K562 (cell line): ENCODE results near the gene DTYMK. TPM values are rescaled to one million over a fixed set of nuclear protein-coding genes. Genes with fewer than 3 reads are reported as not detected.
A peak's percentile ranks its signal among the peaks of the same experiment; 100 is the strongest.

Experiments used
- ARID1B ChIP-seq: fragments of 450-650 bp; IDR thresholded peaks from 2 replicates; pipeline ENCODE4 v1.6.1; 2016; ENCODE audit warnings: antibody characterized with exemption, mild to moderate bottlenecking, inconsistent platforms
- DLX4 ChIP-seq: fragments of 250-450 bp; sonication (Bioruptor Pico); IDR thresholded peaks from 2 replicates; pipeline ENCODE4 v1.6.1; 2021; ENCODE audit warnings: mild to moderate bottlenecking
- HNRNPUL1 ChIP-seq: fragments of 200-400 bp; formaldehyde crosslinking; IDR thresholded peaks from 2 replicates; pipeline ENCODE4 v1.6.1; 2017; ENCODE audit warnings: low read length
- LEF1 ChIP-seq: fragments of 450-650 bp; IDR thresholded peaks from 2 replicates; pipeline ENCODE4 v1.6.1; 2016; ENCODE audit warnings: mild to moderate bottlenecking
- MCM5 ChIP-seq: fragments of 450-650 bp; IDR thresholded peaks from 2 replicates; pipeline ENCODE4 v1.6.1; 2016; ENCODE audit warnings: low read depth
- MLX ChIP-seq, 2 experiments: fragments of 450-650 bp in 1 of 2; sonication (generic) in 1 of 2; formaldehyde crosslinking; conservative IDR thresholded peaks; 2 replicates each; pipeline versions ENCODE4 v1.4.0 to v1.8.1; 2020 to 2022; ENCODE audit warnings: mild to moderate bottlenecking in 1 of 2, missing genetic modification reagents in 1 of 2
- POLR2B ChIP-seq: fragments of 450-650 bp; IDR thresholded peaks from 2 replicates; pipeline ENCODE4 v1.6.1; 2018; ENCODE audit warnings: low read depth; ENCODE audit not compliant: partially characterized antibody
- RCOR1 ChIP-seq, 2 experiments: IDR thresholded peaks; 2 replicates each; pipeline ENCODE4 v1.6.1; 2012; ENCODE audit warnings: low read depth in 2 of 2, low read length in 2 of 2, borderline replicate concordance in 1 of 2, improper control_type of control experiment in 1 of 2
- RFX1 ChIP-seq: fragments of 450-650 bp; IDR thresholded peaks from 2 replicates; pipeline ENCODE4 v1.6.1; 2016; ENCODE audit warnings: mild to moderate bottlenecking, moderate library complexity
- SIRT6 ChIP-seq: IDR thresholded peaks from one replicate; pipeline ENCODE4 v1.6.1; 2012; ENCODE audit warnings: low read depth, mild to moderate bottlenecking, control low read depth, inconsistent platforms, low read length, moderate library complexity
- SMAD4 ChIP-seq: fragments of 250-450 bp; sonication (Bioruptor Pico); conservative IDR thresholded peaks from 2 replicates; pipeline ENCODE4 v1.8.0; 2021; ENCODE audit warnings: inconsistent platforms, mild to moderate bottlenecking, moderate library complexity
- SMARCA5 ChIP-seq: fragments of 450-650 bp; IDR thresholded peaks from 2 replicates; pipeline ENCODE4 v1.6.1; 2016
- TAF1 ChIP-seq: IDR thresholded peaks from 2 replicates; pipeline ENCODE4 v1.6.1; 2011; ENCODE audit warnings: mild to moderate bottlenecking, low read length, moderate library complexity; ENCODE audit not compliant: insufficient read depth, control insufficient read depth, severe bottlenecking; ENCODE audit errors: extremely low read depth
- TCF3 ChIP-seq: sonication (generic); formaldehyde crosslinking; IDR thresholded peaks from 2 replicates; pipeline ENCODE4 v1.4.0; 2020; ENCODE audit warnings: mild to moderate bottlenecking, missing genetic modification reagents
- ZNF165 ChIP-seq: fragments of 250-450 bp; sonication (Bioruptor Pico); IDR thresholded peaks from 2 replicates; pipeline ENCODE4 v1.4.0; 2020; ENCODE audit warnings: borderline replicate concordance
- ZNF217 ChIP-seq: sonication (generic); formaldehyde crosslinking; IDR thresholded peaks from 2 replicates; pipeline ENCODE4 v1.8.0; 2022; ENCODE audit warnings: mild to moderate bottlenecking, missing genetic modification reagents
- ZNF274 ChIP-seq: IDR thresholded peaks from 2 replicates; pipeline ENCODE4 v1.6.1; 2011; ENCODE audit warnings: low read depth, mild to moderate bottlenecking, low read length, moderate library complexity, borderline replicate concordance
- ZNF3 ChIP-seq: fragments of 250-450 bp; sonication (Bioruptor Pico); IDR thresholded peaks from 2 replicates; pipeline ENCODE4 v1.5.0; 2021; ENCODE audit warnings: mild to moderate bottlenecking, moderate library complexity
- polyA plus RNA-seq, 8 experiments: library from polyadenylated mRNA; depleted of rRNA in 4 of 8; stranded (reverse) in 5 of 8; unstranded in 3 of 8; fragments of >200 nt; fragmentation: Nextera tagmentation in 2 of 8; fragmentation: Illumina TruSeq in 1 of 8; extraction: Ambion mirVana in 2 of 8; extraction: Trizol in 1 of 8; gene quantifications; 2 replicates each; pipeline versions ENCODE4 v1.2.1 to v1.2.3, GENCODE V29; 2011 to 2014; ENCODE audit warnings: inconsistent platforms in 1 of 8, missing spikeins in 1 of 8
- total RNA-seq, 7 experiments: library from RNA; depleted of rRNA in 6 of 7; stranded (reverse); fragments of >200 nt in 6 of 7; fragmentation: Illumina TruSeq in 2 of 7; extraction: Trizol in 2 of 7; gene quantifications; 2 replicates each; pipeline versions ENCODE4 v1.2.1 to v1.2.3, GENCODE V29; 2011 to 2021; ENCODE audit warnings: low replicate concordance in 1 of 7
- TF ChIP-seq, protein P1 (sequence below): fragments of 450-650 bp; IDR thresholded peaks from 2 replicates; pipeline ENCODE4 v1.6.1; 2018; ENCODE audit warnings: mild to moderate bottlenecking, low read depth; ENCODE audit not compliant: partially characterized antibody
- TF ChIP-seq, protein P2 (sequence below): sonication (generic); formaldehyde crosslinking; IDR thresholded peaks from 2 replicates; pipeline ENCODE4 v1.8.0; 2023; ENCODE audit warnings: mild to moderate bottlenecking, missing genetic modification reagents
- TF ChIP-seq, protein P3 (sequence below): sonication (generic); formaldehyde crosslinking; IDR thresholded peaks from 2 replicates; pipeline ENCODE4 v1.9.0; 2022; ENCODE audit warnings: mild to moderate bottlenecking, missing genetic modification reagents
- TF ChIP-seq, protein P4 (sequence below): fragments of 450-650 bp; formaldehyde crosslinking; IDR thresholded peaks from 2 replicates; pipeline ENCODE4 v1.4.0; 2020; ENCODE audit warnings: mild to moderate bottlenecking
- TF ChIP-seq, protein P5 (sequence below): sonication (generic); formaldehyde crosslinking; IDR thresholded peaks from 2 replicates; pipeline ENCODE4 v1.8.1; 2022; ENCODE audit warnings: missing genetic modification reagents

Gene DTYMK
- total and polyA plus RNA-seq, 9 of the 15 experiments (the other 6 are each of a cell fraction or from before 2014, with no cell fraction given): 8.2 to 85.0 (median 47.9) TPM

GRCh38 chr2:241730671-241731293 is 44.2 kb upstream of the DTYMK start (continued):
- TF ChIP-seq ZNF3 (CRISPR knock-in tag): no peak
- TF ChIP-seq, protein P1, sequence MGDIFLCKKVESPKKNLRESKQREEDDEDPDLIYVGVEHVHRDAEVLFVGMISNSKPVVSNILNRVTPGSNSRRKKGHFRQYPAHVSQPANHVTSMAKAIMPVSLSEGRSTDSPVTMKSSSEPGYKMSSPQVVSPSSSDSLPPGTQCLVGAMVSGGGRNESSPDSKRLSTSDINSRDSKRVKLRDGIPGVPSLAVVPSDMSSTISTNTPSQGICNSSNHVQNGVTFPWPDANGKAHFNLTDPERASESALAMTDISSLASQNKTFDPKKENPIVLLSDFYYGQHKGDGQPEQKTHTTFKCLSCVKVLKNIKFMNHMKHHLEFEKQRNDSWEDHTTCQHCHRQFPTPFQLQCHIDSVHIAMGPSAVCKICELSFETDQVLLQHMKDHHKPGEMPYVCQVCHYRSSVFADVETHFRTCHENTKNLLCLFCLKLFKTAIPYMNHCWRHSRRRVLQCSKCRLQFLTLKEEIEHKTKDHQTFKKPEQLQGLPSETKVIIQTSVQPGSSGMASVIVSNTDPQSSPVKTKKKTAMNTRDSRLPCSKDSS: no peak
- TF ChIP-seq, protein P2, sequence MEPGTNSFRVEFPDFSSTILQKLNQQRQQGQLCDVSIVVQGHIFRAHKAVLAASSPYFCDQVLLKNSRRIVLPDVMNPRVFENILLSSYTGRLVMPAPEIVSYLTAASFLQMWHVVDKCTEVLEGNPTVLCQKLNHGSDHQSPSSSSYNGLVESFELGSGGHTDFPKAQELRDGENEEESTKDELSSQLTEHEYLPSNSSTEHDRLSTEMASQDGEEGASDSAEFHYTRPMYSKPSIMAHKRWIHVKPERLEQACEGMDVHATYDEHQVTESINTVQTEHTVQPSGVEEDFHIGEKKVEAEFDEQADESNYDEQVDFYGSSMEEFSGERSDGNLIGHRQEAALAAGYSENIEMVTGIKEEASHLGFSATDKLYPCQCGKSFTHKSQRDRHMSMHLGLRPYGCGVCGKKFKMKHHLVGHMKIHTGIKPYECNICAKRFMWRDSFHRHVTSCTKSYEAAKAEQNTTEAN (CRISPR knock-in tag): no peak
- peak; percentile 36; the same call in 1 of the 2 replicates for TF ChIP-seq LEF1
- TF ChIP-seq SIRT6: no peak
- no peak for TF ChIP-seq RFX1
- TF ChIP-seq TAF1: no peak
- TF ChIP-seq ZNF274: no peak
- peak; percentile 65 for TF ChIP-seq ARID1B
- TF ChIP-seq, protein P3, sequence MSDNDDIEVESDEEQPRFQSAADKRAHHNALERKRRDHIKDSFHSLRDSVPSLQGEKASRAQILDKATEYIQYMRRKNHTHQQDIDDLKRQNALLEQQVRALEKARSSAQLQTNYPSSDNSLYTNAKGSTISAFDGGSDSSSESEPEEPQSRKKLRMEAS (CRISPR knock-in tag): no peak
- TF ChIP-seq, protein P4, sequence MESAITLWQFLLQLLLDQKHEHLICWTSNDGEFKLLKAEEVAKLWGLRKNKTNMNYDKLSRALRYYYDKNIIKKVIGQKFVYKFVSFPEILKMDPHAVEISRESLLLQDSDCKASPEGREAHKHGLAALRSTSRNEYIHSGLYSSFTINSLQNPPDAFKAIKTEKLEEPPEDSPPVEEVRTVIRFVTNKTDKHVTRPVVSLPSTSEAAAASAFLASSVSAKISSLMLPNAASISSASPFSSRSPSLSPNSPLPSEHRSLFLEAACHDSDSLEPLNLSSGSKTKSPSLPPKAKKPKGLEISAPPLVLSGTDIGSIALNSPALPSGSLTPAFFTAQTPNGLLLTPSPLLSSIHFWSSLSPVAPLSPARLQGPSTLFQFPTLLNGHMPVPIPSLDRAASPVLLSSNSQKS: no peak
- TF ChIP-seq DLX4 (CRISPR knock-in tag): no peak
- TF ChIP-seq SMAD4 (CRISPR knock-in tag): peak; percentile 35
- peak; percentile 60 for TF ChIP-seq TCF3 (CRISPR knock-in tag)
- TF ChIP-seq POLR2B: no peak
- no peak for TF ChIP-seq HNRNPUL1
- no peak for TF ChIP-seq ZNF165
- TF ChIP-seq MLX (CRISPR knock-in tag; conservative IDR thresholded peaks at IDR 0.05): no peak
- TF ChIP-seq MCM5: no peak
- TF ChIP-seq, protein P5, sequence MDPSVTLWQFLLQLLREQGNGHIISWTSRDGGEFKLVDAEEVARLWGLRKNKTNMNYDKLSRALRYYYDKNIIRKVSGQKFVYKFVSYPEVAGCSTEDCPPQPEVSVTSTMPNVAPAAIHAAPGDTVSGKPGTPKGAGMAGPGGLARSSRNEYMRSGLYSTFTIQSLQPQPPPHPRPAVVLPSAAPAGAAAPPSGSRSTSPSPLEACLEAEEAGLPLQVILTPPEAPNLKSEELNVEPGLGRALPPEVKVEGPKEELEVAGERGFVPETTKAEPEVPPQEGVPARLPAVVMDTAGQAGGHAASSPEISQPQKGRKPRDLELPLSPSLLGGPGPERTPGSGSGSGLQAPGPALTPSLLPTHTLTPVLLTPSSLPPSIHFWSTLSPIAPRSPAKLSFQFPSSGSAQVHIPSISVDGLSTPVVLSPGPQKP (CRISPR knock-in tag): no peak
- TF ChIP-seq RCOR1 (IDR thresholded peaks at IDR 0.05; ENCODE audit: borderline replicate concordance in 1 of 2, low read depth in 2 of 2, low read length in 2 of 2): peak; percentile 73 to 98
- TF ChIP-seq SMARCA5: no peak
- no peak for TF ChIP-seq ZNF217 (CRISPR knock-in tag)
